Measurements from ENCODE around the gene REV1. TPM values are rescaled to one million over a fixed set of nuclear protein-coding genes. Genes with fewer than 3 reads are reported as not detected.

The REV1 gene
- total RNA-seq, 1 experiment from 2014 or later: 38.7 TPM

DNA sequence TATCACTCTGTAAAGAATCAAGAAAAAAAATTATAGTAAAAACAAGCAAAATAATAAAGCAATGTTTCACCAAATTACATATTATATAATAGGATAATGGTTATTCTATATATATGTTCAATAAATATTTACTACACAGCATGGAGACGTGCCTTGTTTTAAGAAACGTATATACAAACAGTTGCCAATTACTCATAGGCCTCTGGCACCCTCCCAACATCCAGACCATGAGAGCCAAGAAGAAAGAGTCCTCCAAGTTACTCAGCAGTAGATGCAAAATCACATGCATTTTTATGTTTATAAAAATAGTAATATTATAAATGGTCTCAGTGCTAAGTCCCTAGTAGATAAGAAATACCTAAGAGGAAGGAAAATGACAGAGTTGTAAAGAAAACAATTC, 64.8 kb downstream of the REV1 start:
- Mint-ChIP-seq H3K4me1 (no peaks in the 10 kb centered on the region), H3K4me3 (no peak overlapping the region), H3K27me3 (ENCODE audit: low read depth) (no peaks in the 10 kb centered on the region), H3K36me3 (peaks cover 51% of the 10 kb centered on the region), H3K9me3 (no peaks in the 10 kb centered on the region), H3K27ac (no peak overlapping the region)
- ATAC-seq (no peak), DNase-seq (ENCODE audit: low spot score) (no peak)
- TF ChIP-seq SOX15 (CRISPR knock-in tag; IDR thresholded peaks at IDR 0.05) (no peak), AFF4 (CRISPR knock-in tag; IDR thresholded peaks at IDR 0.05; ENCODE audit: borderline replicate concordance) (no peak), TEAD1 (CRISPR knock-in tag; IDR thresholded peaks at IDR 0.05) (no peak)
- ChIA-PET POLR2A (no interaction called here), CTCF (no interaction called here)

DNA sequence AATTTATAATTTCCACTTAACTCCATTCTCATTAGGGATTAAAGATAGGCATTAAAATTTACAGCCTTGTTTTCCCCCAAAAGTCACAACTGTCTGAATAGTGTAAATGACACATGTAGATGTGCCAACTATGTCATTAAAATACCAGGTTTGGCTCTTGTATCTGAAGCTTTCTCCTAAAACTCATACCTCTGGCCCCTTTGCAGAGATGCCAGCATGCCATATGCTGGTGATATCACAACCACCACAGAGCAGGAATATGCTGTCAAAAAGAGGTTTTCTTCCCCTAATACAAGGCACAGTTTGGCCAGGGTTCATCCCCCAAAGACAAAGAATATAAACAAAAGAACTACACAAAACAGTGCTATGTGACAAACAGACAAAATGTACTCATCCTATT, 65.4 kb downstream of the REV1 start:
- POLR2A ChIA-PET: no interaction called here
- CTCF ChIA-PET: interaction anchor here (1.1 kb wide), 1 partner anchor 339 kb away, joined by 4 read pairs; no protein-coding TSS in a partner anchor
- Mint-ChIP-seq H3K36me3 (peaks cover 54% of the 10 kb centered on the region), H3K4me3 (no peak overlapping the region), H3K9me3 (no peaks in the 10 kb centered on the region), H3K27me3 (ENCODE audit: low read depth) (no peaks in the 10 kb centered on the region), H3K4me1 (no peaks in the 10 kb centered on the region), H3K27ac (no peak overlapping the region)
- no peak for DNase-seq (ENCODE audit: low spot score)
- no peak for ATAC-seq
- TF ChIP-seq PREB (CRISPR knock-in tag; IDR thresholded peaks at IDR 0.05; ENCODE audit: borderline replicate concordance): no peak
- TF ChIP-seq PRRX2 (CRISPR knock-in tag; IDR thresholded peaks at IDR 0.05): no peak
- TF ChIP-seq, protein P1, sequence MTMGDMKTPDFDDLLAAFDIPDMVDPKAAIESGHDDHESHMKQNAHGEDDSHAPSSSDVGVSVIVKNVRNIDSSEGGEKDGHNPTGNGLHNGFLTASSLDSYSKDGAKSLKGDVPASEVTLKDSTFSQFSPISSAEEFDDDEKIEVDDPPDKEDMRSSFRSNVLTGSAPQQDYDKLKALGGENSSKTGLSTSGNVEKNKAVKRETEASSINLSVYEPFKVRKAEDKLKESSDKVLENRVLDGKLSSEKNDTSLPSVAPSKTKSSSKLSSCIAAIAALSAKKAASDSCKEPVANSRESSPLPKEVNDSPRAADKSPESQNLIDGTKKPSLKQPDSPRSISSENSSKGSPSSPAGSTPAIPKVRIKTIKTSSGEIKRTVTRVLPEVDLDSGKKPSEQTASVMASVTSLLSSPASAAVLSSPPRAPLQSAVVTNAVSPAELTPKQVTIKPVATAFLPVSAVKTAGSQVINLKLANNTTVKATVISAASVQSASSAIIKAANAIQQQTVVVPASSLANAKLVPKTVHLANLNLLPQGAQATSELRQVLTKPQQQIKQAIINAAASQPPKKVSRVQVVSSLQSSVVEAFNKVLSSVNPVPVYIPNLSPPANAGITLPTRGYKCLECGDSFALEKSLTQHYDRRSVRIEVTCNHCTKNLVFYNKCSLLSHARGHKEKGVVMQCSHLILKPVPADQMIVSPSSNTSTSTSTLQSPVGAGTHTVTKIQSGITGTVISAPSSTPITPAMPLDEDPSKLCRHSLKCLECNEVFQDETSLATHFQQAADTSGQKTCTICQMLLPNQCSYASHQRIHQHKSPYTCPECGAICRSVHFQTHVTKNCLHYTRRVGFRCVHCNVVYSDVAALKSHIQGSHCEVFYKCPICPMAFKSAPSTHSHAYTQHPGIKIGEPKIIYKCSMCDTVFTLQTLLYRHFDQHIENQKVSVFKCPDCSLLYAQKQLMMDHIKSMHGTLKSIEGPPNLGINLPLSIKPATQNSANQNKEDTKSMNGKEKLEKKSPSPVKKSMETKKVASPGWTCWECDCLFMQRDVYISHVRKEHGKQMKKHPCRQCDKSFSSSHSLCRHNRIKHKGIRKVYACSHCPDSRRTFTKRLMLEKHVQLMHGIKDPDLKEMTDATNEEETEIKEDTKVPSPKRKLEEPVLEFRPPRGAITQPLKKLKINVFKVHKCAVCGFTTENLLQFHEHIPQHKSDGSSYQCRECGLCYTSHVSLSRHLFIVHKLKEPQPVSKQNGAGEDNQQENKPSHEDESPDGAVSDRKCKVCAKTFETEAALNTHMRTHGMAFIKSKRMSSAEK (CRISPR knock-in tag; IDR thresholded peaks at IDR 0.05; ENCODE audit: borderline replicate concordance): no peak
- TF ChIP-seq, protein P2, sequence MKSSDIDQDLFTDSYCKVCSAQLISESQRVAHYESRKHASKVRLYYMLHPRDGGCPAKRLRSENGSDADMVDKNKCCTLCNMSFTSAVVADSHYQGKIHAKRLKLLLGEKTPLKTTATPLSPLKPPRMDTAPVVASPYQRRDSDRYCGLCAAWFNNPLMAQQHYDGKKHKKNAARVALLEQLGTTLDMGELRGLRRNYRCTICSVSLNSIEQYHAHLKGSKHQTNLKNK (CRISPR knock-in tag; IDR thresholded peaks at IDR 0.05): no peak
- TF ChIP-seq IRF2 (CRISPR knock-in tag; IDR thresholded peaks at IDR 0.05; ENCODE audit: borderline replicate concordance, low read depth): no peak
- no peak for TF ChIP-seq JUN (CRISPR knock-in tag; IDR thresholded peaks at IDR 0.05)
- TF ChIP-seq ATF6 (CRISPR knock-in tag; IDR thresholded peaks at IDR 0.05): no peak
- no peak for TF ChIP-seq TCF7 (CRISPR knock-in tag; IDR thresholded peaks at IDR 0.05; ENCODE audit: low read depth)
- no peak for TF ChIP-seq NFYB (CRISPR knock-in tag; conservative IDR thresholded peaks at IDR 0.05; ENCODE audit: low read depth)
- TF ChIP-seq ZNF219 (CRISPR knock-in tag; IDR thresholded peaks at IDR 0.05; ENCODE audit: borderline replicate concordance): no peak
- TF ChIP-seq, protein P3, sequence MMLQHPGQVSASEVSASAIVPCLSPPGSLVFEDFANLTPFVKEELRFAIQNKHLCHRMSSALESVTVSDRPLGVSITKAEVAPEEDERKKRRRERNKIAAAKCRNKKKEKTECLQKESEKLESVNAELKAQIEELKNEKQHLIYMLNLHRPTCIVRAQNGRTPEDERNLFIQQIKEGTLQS (CRISPR knock-in tag; conservative IDR thresholded peaks at IDR 0.05): no peak
- no peak for TF ChIP-seq ZNF423 (CRISPR knock-in tag; IDR thresholded peaks at IDR 0.05)
- TF ChIP-seq ZNF425 (CRISPR knock-in tag; conservative IDR thresholded peaks at IDR 0.05): no peak
- no peak for TF ChIP-seq ZNF396 (CRISPR knock-in tag; IDR thresholded peaks at IDR 0.05; ENCODE audit: borderline replicate concordance)
- no peak for TF ChIP-seq NR1H2 (CRISPR knock-in tag; IDR thresholded peaks at IDR 0.05)
- TF ChIP-seq GABPB1 (CRISPR knock-in tag; IDR thresholded peaks at IDR 0.05): no peak

Data from WTC11 (cell line).